ENCODE measurements around the gene GAB2.

The GAB2 gene

GRCh38 chr11:78385205-78385604 is 32.4 kb downstream of the GAB2 start:
- no peak for TF ChIP-seq CTCF (IDR thresholded peaks at IDR 0.05; ENCODE audit: insufficient read depth, low read length, poor library complexity, severe bottlenecking)
- no peak for DNase-seq (ENCODE audit: extremely low read depth, insufficient read length)
- Histone ChIP-seq H3K36me3 (ENCODE audit: control insufficient read depth, insufficient read depth, low read length) (no peaks in the 10 kb centered on the region), H3K4me3 (replicated peaks; ENCODE audit: low read depth, low read length) (no peak overlapping the region), H3K27me3 (replicated peaks; ENCODE audit: control insufficient read depth, insufficient read depth, low read length) (no peaks in the 10 kb centered on the region)

GRCh38 chr11:78384231-78384630 is 33.4 kb downstream of the GAB2 start:
- TF ChIP-seq CTCF (IDR thresholded peaks at IDR 0.05; ENCODE audit: insufficient read depth, low read length, poor library complexity, severe bottlenecking), result no peak
- no peaks in the 10 kb centered on the region for H3K36me3 ChIP-seq (ENCODE audit: control insufficient read depth, insufficient read depth, low read length)
- no peaks in the 10 kb centered on the region for H3K27me3 ChIP-seq (replicated peaks; ENCODE audit: control insufficient read depth, insufficient read depth, low read length)
- H3K4me3 ChIP-seq (replicated peaks; ENCODE audit: low read depth, low read length), result no peak overlapping the region
- DNase-seq (ENCODE audit: extremely low read depth, insufficient read length), result no peak

GRCh38 chr11:78381865-78382264 is 35.8 kb downstream of the GAB2 start:
- H3K36me3 ChIP-seq (ENCODE audit: control insufficient read depth, insufficient read depth, low read length), result no peaks in the 10 kb centered on the region
- no peak for DNase-seq (ENCODE audit: extremely low read depth, insufficient read length)
- no peak overlapping the region for H3K4me3 ChIP-seq (replicated peaks; ENCODE audit: low read depth, low read length)
- H3K27me3 ChIP-seq (replicated peaks; ENCODE audit: control insufficient read depth, insufficient read depth, low read length), result no peaks in the 10 kb centered on the region
- TF ChIP-seq CTCF (IDR thresholded peaks at IDR 0.05; ENCODE audit: insufficient read depth, low read length, poor library complexity, severe bottlenecking), result no peak

GRCh38 chr11:78380615-78381051 is 37.0 kb downstream of the GAB2 start:
- no peak overlapping the region for H3K4me3 ChIP-seq (replicated peaks; ENCODE audit: low read depth, low read length)
- no peak for TF ChIP-seq CTCF (IDR thresholded peaks at IDR 0.05; ENCODE audit: insufficient read depth, low read length, poor library complexity, severe bottlenecking)
- no peak for DNase-seq (ENCODE audit: extremely low read depth, insufficient read length)
- no peaks in the 10 kb centered on the region for H3K36me3 ChIP-seq (ENCODE audit: control insufficient read depth, insufficient read depth, low read length)
- H3K27me3 ChIP-seq (replicated peaks; ENCODE audit: control insufficient read depth, insufficient read depth, low read length), result no peaks in the 10 kb centered on the region

DNA sequence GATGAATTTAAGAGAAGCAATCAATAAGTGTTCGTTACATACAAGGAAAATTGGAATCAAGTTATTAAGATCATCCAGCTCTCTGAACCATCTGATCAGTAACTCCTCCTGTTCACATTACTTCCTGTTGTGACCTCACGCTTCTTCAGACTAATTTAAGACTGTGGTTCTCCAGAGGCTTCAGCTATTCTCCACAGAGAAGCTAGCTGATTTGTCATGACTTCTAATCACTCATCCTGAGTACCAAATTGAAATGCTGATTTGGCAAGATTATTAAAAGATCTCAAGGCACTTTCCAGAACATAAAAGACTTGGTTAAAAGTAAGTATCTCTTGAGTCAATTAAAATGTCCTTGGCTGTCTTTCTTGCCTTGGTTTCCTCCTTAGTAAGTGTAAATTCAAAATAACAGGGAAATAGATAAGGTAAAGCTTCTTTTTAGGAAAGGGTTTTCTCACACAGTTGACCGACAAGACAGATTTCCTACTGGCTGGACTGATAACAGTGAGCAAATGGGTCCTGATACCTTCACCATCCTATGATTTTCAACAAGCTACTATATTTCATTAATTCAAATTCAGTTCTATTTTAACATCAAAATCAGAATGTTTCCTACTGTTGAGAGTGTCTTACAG is 38.5 kb downstream of the GAB2 start:
- DNase-seq (ENCODE audit: extremely low read depth, insufficient read length), result no peak
- no peaks in the 10 kb centered on the region for H3K27me3 ChIP-seq (replicated peaks; ENCODE audit: control insufficient read depth, insufficient read depth, low read length)
- H3K4me3 ChIP-seq (replicated peaks; ENCODE audit: low read depth, low read length), result no peak overlapping the region
- TF ChIP-seq CTCF (IDR thresholded peaks at IDR 0.05; ENCODE audit: insufficient read depth, low read length, poor library complexity, severe bottlenecking), result no peak
- no peaks in the 10 kb centered on the region for H3K36me3 ChIP-seq (ENCODE audit: control insufficient read depth, insufficient read depth, low read length)
